SK-N-SH (cell line): ENCODE data around the gene AP1S1.

Source experiments
- EP300 ChIP-seq, 2 experiments: IDR thresholded peaks; 2 replicates each; pipeline versions ENCODE4 v1.4.0 to v1.6.1; 2012; ENCODE audit warnings: borderline replicate concordance in 1 of 2, low read depth in 1 of 2, low read length in 1 of 2
- EZH2phosphoT487 ChIP-seq: fragments of 200-600 bp; sonication (generic); IDR thresholded peaks from 2 replicates; pipeline ENCODE4 v1.6.1; 2017; ENCODE audit warnings: low read depth, mixed run types, mild to moderate bottlenecking, antibody characterized with exemption, moderate library complexity, borderline replicate concordance
- MXI1 ChIP-seq: IDR thresholded peaks from 2 replicates; pipeline ENCODE4 v1.6.1; 2012; ENCODE audit warnings: mild to moderate bottlenecking, low read depth, low read length, improper control_type of control experiment
- RAD21 ChIP-seq: IDR thresholded peaks from 2 replicates; pipeline ENCODE4 v1.6.1; 2012; ENCODE audit warnings: mild to moderate bottlenecking, low read length
- RFX5 ChIP-seq: IDR thresholded peaks from 2 replicates; pipeline ENCODE4 v1.6.1; 2012; ENCODE audit warnings: mild to moderate bottlenecking, improper control_type of control experiment, low read length
- SIN3A ChIP-seq: IDR thresholded peaks from 2 replicates; pipeline ENCODE4 v1.6.1; 2012; ENCODE audit warnings: low read depth, mild to moderate bottlenecking, low read length, moderate library complexity, borderline replicate concordance
- TAF1 ChIP-seq: IDR thresholded peaks from 2 replicates; pipeline ENCODE4 v1.6.1; 2012; ENCODE audit warnings: low read depth, mild to moderate bottlenecking, low read length, moderate library complexity, borderline replicate concordance
- YY1 ChIP-seq: IDR thresholded peaks from 2 replicates; pipeline ENCODE4 v1.4.0; 2012; ENCODE audit warnings: low read depth, mild to moderate bottlenecking
- TF ChIP-seq, protein P1 (sequence below): fragments of 200-600 bp; sonication (generic); IDR thresholded peaks from 2 replicates; pipeline ENCODE4 v1.6.1; 2017; ENCODE audit warnings: antibody characterized with exemption, mild to moderate bottlenecking, moderate library complexity
- TF ChIP-seq, protein P2 (sequence below): IDR thresholded peaks from 2 replicates; pipeline ENCODE4 v1.6.1; 2012; ENCODE audit warnings: mild to moderate bottlenecking, low read depth, low read length, moderate library complexity

DNA sequence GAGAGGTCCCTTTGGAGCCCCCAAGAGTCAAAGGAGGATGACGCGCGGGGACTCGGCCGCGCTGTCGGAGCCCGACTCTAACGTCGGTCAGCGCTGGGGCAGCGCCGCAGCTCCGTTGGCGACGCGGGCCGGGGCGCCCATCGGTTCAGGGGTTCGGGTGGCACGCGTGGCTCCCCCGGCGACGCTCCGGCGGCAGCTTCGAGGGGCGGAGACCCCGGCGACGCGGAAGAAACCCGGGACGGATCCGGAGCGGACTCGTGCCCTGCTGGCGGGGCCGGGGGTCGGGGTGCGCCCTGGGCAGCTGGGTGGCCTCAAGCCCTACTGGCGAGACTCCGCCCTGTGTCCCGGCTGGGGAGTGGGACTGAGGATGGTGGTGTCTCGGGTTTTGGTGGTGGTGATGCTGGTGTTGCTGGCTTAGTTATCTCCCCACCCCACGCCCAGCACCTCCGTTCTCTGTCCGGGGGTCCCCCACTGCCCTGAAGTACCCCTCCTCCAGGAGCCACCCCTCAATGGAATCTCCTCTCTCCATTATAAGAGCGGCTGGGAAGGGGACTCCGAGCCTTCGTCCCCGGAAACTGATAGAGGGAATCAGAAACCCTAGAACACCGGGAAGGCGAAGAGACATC, 26.0 kb downstream of the AP1S1 start, which contains the start of gene NAT16:
- TF ChIP-seq TAF1, result no peak
- TF ChIP-seq, protein P1, sequence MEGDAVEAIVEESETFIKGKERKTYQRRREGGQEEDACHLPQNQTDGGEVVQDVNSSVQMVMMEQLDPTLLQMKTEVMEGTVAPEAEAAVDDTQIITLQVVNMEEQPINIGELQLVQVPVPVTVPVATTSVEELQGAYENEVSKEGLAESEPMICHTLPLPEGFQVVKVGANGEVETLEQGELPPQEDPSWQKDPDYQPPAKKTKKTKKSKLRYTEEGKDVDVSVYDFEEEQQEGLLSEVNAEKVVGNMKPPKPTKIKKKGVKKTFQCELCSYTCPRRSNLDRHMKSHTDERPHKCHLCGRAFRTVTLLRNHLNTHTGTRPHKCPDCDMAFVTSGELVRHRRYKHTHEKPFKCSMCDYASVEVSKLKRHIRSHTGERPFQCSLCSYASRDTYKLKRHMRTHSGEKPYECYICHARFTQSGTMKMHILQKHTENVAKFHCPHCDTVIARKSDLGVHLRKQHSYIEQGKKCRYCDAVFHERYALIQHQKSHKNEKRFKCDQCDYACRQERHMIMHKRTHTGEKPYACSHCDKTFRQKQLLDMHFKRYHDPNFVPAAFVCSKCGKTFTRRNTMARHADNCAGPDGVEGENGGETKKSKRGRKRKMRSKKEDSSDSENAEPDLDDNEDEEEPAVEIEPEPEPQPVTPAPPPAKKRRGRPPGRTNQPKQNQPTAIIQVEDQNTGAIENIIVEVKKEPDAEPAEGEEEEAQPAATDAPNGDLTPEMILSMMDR, result no peak
- TF ChIP-seq RFX5, result no peak
- no peak for TF ChIP-seq SIN3A
- TF ChIP-seq, protein P2, sequence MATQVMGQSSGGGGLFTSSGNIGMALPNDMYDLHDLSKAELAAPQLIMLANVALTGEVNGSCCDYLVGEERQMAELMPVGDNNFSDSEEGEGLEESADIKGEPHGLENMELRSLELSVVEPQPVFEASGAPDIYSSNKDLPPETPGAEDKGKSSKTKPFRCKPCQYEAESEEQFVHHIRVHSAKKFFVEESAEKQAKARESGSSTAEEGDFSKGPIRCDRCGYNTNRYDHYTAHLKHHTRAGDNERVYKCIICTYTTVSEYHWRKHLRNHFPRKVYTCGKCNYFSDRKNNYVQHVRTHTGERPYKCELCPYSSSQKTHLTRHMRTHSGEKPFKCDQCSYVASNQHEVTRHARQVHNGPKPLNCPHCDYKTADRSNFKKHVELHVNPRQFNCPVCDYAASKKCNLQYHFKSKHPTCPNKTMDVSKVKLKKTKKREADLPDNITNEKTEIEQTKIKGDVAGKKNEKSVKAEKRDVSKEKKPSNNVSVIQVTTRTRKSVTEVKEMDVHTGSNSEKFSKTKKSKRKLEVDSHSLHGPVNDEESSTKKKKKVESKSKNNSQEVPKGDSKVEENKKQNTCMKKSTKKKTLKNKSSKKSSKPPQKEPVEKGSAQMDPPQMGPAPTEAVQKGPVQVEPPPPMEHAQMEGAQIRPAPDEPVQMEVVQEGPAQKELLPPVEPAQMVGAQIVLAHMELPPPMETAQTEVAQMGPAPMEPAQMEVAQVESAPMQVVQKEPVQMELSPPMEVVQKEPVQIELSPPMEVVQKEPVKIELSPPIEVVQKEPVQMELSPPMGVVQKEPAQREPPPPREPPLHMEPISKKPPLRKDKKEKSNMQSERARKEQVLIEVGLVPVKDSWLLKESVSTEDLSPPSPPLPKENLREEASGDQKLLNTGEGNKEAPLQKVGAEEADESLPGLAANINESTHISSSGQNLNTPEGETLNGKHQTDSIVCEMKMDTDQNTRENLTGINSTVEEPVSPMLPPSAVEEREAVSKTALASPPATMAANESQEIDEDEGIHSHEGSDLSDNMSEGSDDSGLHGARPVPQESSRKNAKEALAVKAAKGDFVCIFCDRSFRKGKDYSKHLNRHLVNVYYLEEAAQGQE, result no peak
- TF ChIP-seq EP300 (IDR thresholded peaks at IDR 0.05; ENCODE audit: borderline replicate concordance in 1 of 2, low read depth in 1 of 2, low read length in 1 of 2), result no peak
- TF ChIP-seq MXI1, result peak; percentile 84
- TF ChIP-seq YY1, result no peak
- no peak for TF ChIP-seq RAD21
- TF ChIP-seq EZH2phosphoT487, result peak; percentile 55; the same call in 1 of the 2 replicates
